ENCODE data around the gene SLC35F5.
"Not testable (repeated sequence)": the region's sequence is repeated elsewhere in the genome, so short reads cannot be mapped to it uniquely, and the experiment has no call there.

SLC35F5 gene, protein sequence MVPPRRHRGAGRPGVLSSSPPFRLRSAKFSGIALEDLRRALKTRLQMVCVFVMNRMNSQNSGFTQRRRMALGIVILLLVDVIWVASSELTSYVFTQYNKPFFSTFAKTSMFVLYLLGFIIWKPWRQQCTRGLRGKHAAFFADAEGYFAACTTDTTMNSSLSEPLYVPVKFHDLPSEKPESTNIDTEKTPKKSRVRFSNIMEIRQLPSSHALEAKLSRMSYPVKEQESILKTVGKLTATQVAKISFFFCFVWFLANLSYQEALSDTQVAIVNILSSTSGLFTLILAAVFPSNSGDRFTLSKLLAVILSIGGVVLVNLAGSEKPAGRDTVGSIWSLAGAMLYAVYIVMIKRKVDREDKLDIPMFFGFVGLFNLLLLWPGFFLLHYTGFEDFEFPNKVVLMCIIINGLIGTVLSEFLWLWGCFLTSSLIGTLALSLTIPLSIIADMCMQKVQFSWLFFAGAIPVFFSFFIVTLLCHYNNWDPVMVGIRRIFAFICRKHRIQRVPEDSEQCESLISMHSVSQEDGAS

DNA sequence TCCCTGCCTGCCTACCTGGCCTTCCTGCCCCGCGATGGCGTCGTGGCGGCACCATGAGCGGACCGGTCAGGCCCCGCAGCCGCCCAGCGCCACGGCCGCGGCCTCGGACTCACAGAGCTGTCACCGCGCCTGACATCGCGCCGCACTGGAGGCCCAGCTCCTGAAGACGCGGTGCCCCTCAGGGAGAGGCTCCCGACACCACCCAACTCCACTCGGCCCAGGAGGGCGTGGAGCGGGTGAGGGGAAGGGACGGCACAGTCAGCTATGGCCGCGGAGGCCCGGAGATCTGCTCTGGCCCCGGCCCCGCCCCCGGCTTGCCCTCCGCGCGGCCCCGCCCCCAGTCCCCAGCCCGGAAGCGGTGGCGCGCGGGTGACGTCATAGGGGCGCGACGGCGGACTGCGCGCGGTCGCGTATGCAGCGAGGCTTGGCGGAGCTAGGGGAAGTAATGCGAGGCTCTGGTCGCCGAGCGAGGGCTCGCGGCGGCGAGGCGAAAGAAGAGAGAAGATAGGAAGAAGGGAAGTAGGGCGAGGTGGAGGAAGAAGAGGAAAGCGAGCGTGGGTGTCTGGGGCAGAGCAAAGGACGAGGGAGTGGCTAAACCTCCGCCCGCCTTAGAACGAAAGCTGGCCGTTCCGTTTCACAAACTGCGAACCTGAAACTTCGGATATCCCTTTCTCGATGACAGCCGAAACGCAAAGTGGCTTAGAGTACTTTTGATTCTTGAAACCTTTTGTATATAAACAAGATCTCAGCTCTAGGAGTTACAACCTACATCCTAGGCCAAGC is at the start of gene SLC35F5:
Gene SLC35F5 (minus strand): TSS at position 288 of the 783 bp plus-strand sequence. CDS start 233 bp downstream, at position 55.
- peak; percentile 91 for DNase-seq (ENCODE audit: low spot score)

DNA sequence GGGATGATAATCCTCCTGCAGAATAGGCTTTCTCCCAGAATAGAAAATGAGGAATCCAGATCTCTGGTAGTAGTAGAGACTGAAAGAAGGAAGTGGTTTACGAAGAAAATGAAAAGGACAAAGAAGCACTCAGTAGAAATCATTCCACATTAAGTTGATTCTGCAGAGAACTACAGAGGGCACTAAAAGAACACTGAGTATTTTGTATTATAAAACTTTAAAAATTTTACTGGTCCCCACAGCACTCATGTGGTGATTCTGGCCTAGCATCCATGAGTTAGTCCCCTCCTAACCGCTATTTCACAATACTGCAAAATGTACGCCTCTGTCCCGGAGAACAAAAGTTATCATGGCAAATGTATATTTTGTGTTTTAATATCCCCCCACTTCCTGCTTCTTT is 42.9 kb upstream of the SLC35F5 start:
- DNase-seq (ENCODE audit: low spot score): no peak

DNA sequence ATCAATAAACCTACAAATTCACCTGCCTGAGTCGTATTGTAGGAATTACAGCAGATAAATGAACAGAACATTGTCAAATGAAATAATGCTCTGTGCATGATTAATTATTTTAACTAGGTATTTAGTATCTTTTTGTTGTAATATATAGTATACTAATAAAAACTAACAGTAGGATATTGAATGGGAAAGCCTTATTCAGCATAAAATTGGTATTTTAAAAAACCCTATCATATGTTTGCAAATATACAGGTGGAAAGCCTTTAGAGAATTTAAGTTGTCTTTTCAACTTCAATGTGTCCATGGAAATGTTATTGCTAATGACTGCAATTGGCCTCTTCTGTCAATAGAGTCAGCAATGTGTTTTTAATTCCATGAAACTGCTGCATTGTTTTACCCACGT is 40.8 kb upstream of the SLC35F5 start:
- DNase-seq (ENCODE audit: low spot score): no peak

DNA sequence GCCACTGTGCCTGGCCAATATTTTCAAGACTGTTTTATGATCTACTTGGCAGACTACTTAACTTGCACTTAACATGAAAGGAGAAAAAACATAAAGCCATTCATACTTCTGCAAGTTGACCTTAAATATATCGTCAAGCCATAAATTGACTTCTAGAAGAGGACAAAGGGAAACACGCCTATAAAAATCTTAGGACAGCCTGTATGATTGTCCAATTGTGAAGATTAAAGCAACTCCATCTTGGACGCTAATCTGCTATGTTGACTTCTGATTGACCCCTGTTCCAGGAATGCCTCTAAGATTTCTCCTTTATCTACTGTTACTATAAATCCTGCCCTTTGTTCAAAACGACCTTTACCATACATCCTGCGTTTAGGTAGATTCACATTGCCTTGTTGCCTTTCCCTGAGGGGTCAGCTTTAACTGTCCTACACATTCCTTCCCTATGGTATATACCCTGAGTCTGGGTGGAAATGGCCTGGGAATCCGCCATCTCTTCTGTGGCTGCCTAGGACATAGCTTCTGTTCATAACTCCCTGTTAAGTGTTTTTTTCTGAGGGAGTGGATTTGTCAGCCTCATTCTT is 40.2 kb upstream of the SLC35F5 start:
- DNase-seq (ENCODE audit: low spot score): no peak

DNA sequence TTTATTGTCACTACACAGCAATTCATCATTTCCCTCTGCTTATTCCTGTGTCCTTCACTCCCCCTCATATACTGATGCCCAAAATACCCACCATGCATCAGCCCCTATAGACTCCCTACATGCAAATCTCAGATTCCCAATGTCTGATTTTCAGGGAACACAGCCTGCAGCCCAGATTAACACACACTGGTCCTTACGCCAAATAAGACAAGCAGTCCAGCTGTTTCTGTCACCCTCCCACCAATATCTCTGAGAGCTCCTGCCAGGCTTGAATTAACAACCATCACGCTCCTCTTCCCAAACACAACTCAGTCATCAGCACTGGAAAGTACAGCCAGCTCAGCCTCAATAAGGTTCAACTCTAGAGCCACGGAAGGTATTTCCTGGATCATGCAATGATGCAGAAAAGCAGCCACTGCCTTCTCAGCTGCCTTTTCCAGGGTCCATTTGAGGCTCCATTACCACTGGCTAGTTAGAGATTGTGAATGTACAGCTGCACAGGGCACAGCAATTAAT is 39.0 kb upstream of the SLC35F5 start:
- DNase-seq (ENCODE audit: low spot score): no peak

DNA sequence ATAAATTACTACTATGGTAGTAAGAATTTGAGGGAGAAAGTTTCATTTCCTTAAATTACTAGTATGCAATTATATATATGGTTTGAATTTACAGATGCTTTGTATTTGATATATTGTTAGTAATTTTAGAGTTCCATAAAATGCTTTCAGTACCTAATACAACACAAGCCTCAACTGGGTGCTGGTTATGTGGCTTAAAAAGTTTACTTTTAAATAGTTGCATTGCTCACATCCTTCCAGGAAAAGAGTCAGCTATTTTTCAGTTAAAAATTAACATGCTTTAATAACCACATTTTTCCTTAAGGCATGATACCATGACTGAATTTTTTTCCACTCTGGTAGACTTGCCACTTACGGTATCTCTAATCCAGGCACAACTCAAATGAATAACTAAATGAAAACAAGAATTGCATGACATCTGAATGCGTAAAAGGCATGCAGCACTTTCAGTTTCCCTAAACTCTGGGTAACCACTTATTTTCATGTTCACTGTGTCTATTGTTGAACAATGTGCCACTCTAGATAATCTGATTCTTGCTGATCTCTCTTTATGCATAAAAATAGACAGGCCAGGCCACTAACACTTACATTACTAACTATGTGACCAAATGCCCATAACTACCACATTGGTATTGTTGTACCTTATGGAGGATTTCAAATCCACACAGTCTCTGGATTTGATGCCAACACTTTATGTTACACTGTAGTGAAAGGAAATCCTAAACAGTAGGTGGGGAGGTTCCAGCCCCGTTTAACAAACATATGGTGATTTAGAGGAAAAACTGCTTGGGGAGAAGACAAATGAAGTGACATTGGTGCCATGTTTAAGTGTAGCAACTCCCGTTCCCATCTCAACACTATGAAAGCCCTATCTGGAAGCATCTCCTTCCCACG is 35.5 kb upstream of the SLC35F5 start:
- DNase-seq (ENCODE audit: low spot score): no peak

DNA sequence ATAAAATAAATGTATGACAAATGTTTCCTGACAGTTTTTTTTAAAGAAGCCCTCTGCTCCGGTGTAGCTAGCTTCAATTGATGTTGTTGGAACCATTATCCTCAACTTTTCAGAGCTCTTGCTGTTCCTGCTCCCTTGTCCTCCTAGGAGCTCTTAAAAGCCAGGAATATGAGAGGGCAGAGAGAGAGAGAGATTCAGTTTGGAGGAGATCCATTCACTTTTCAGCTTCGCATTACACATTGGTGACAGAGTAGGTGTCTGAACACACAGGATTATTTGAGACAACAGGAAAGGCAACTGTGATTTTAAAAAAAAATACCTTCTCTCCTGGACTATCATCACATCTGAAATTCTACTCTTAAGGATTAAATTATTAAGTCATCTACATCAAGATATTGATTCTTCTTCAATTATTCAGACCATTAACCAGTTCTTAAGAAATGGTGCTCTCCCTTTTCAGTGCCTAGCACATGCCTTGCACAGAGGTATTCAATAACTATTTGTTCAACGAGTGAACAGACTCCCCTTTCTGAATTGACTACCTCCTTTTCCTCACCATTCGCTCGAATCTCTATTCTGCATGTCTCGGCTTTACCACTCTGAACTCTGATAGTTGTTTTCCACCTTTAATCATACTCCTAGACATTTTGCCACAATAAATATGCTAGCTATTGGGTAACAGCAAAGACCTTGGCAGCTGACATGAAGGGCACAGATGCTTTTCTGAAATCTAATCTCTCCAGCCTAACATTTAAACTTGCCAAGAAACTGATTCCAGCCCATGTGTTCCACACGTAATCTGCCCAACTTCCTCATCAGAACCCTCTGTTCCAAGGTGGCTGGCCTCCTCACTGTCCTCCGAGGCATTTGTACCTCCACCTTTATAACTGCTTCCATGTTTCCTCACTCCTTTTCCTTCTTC is 28.6 kb upstream of the SLC35F5 start:
- DNase-seq (ENCODE audit: low spot score): no peak

DNA sequence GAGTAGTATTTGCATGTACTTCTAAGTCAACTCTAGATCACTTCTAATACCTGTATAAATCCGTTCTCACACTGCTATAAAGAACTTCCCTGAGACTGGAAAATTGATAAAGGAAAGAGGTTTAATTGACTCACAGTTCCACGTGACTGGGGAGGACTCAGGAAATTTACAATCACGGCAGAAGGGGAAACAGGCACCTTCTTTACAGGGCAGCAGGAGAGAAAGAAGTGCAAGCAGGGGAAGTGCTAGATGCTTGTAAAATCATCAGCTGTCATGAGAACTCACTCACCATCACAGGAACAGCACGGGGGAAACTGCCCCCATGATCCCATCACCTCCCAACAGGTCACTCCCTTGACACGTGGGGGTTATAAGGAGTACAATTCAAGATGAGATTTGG is 24.0 kb upstream of the SLC35F5 start:
- DNase-seq (ENCODE audit: low spot score): no peak

DNA sequence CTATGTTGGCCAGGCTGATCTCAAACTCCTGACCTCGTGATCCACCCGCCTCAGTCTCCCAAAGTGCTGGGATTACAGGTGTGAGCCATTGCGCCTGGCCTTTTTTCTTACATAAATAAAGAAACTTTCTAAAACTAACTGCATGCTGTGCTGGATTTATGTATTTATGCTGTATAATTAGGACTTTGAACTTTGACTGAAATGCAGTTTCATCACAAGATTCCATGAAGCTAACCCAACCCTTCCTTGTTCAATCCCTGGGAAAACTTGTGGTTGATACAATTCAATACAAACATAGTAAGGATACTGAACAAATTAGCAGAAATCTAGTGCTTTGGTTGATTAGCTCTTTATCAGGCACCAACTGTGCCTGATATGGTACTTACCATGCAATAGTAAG is 20.9 kb upstream of the SLC35F5 start:
- no peak for DNase-seq (ENCODE audit: low spot score)

DNA sequence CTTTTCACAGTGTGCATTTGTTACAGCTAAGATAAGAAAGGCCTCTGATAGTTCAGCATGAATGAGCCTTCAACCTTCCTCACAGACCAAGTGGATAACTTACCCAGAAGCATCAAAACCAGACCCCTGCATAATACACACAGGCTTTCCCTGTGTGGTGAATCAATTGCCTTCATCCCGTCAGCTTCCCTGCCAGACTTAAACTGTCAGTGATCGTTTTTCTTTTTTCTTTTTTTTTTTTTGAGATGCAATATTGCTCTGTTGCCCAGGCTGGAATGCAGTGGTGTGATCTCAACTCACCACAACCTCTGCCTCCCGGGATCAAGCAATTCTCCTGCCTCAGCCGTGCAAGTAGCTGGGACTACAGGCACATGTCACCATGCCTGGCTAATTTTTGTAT is 20.5 kb upstream of the SLC35F5 start:
- no peak for DNase-seq (ENCODE audit: low spot score)

DNA sequence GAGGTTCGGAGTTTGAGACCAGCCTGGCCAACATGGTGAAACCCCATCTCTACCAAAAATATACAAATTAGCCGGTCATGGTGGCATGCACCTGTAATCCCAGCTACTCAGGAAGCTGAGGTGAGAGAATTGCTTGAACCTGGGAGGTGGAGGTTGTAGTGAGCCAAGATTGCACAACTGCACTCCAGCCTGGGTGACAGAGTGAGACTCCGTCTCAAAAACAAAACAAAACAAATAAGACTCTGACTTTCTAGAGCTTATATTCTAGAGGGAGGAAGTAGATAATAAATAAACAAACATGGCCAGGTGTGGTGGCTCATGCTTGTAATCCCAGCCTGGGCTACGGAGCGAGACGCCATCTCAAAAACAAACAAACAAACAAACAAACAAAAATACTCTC is 18.2 kb upstream of the SLC35F5 start:
- not testable (repeated sequence) for DNase-seq (ENCODE audit: low spot score)

DNA sequence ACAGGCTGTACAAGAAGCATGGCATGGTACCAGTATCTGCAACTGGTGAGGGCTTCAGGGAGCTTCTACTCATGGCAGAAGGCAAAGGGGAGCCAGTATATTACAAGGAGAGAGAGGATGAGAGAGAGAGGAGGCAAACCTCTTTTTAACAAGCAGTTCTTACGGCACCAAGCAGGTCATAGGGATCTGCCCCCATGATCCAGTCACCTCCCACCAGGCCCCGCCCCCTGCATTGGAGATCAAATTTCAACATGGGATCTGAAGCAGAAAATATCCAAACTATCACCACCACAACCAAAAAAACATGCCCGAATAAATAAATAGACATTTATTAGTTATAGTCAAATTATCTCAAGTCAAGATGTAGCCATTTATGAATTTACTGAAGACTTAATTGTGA is 14.5 kb upstream of the SLC35F5 start:
- no peak for DNase-seq (ENCODE audit: low spot score)

DNA sequence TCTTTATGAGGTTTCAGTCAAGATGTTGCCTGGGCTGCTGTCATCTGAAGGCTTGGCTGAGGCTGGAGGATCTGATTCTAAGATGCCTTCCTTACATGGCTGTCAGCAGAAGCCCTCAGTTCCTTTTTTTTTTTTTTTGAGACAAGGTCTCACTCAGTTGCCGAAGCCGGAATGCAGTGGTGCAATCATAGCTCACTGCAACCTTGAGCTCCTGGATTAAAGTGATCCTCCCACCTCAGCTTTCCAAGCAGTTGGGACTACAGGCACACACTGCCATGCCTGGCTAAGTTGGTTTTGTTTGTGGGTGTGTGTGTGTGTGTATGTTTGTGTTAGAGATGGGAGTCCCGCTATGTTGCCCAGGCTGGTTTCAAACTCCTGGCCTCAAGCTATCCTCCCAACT is 13.1 kb upstream of the SLC35F5 start:
- DNase-seq (ENCODE audit: low spot score): no peak

DNA sequence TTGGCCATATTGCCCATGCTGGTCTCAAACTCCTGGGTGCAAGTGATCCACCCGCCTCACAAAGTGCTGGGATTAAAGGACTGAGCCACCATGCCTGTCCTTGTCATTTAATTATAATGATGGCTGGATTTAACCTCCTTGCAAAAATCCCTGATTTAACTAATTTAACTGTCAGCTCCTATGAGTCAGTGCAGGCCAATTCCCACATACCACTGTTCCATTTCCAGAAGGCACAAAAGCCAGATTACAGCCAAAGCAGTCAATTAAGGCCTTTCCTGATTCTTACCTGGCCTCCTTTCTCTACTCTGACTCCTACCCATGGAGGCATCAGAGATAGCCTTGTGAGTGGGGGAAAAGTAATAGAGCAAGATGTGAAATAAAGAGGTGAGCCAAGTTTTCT is 12.3 kb upstream of the SLC35F5 start:
- no peak for DNase-seq (ENCODE audit: low spot score)

DNA sequence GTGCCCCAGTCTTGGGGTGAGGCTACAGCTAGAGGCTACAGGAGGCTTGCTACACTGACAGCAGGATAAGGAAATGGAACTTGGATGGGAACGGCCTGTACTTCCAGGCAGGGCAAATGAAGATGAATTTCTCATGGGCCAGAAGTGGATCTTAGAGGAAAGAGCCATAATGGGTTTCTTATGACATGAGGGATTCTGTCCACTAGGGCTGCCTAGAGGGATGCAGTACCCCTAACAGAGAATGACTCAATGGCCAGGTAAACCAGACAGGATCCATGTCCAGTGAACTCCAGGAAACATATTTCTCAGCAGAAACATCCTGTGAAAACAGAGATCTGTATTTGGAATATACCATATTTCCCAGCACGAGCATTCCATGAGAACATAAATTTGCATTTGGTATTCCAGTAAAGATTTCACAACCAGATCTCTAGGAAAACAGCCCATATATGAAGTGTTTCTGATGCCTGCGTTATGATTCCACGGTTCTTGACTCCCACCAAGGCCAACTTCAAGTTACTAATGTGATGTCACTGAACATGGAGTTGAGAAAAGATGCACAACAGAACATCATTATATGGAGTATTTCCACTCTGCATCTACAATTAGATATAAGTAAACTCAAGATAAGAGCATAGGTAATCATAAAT is 11.5 kb upstream of the SLC35F5 start:
- DNase-seq (ENCODE audit: low spot score): no peak

DNA sequence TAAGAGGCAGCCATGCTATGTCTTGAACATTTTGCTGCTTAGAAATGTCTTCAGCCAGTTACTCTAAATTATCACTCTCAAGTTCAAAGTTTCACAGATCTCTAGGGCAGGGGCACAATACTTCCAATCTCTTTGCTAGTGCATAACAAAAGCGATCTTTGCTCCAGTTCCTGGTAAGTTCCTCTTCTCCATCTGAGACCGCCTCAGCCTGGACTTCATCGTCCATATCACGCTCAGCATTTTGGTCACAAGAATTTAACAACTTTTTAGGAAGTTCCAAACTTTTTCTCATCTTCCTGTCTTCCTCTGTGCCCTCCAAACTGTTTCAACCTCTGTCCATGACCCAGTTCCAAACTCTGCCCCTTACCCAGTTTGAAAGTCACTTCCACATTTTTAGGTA is 8.8 kb upstream of the SLC35F5 start:
- no peak for DNase-seq (ENCODE audit: low spot score)

DNA sequence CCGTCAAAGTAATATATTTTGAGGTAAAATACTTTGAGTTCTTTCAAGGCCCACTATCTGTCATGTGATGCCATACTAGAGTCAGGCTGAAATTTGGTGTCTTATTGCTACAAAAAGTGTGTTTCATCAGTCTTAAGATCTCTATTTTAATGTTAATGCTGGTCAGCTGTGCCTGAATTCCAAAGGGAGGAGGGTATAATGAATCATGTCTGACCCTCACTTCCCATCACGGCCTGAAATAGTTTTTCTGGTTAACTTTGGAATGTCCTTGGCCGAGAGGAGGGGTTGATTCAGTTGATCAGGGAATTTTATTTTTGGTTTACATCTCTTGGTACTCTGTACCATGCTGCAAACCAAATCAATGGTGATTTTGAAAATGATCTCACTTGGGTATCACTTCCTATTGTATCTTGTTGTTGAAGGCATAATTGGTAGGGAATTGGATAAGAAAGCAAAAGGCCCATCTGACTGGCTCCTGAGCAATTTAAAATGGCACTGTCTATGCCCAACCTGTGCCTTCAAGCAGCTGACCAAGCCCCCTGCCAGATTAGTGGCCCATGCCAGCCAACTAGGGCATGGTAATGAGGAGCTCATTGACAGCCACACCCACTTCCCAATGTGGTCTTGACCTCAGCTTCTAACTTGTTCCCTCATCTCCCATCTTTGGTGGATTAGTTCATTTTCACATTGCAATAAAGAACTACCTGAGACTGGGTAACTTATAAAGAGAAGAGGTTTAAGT is 6.1 kb upstream of the SLC35F5 start:
- DNase-seq (ENCODE audit: low spot score): no peak

DNA sequence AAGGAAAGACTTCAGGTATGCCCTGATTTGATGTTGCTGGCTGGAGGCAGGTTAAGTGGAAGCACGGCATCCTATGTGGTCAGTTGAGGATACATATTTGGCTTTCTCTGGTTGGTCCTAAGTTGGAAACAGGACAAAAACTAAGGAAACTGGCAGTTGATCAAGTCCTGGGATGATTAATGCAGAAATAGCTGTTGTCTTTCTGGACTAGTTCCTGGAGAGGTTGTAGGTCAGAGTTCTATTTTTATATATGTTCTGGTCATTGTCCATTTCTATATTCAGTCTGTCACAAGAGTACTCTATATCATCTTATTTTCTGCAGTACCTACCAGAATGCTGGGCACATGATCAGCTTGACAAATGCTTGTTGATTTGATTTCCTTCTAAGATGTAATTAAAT is 4.0 kb upstream of the SLC35F5 start:
- DNase-seq (ENCODE audit: low spot score): no peak

DNA sequence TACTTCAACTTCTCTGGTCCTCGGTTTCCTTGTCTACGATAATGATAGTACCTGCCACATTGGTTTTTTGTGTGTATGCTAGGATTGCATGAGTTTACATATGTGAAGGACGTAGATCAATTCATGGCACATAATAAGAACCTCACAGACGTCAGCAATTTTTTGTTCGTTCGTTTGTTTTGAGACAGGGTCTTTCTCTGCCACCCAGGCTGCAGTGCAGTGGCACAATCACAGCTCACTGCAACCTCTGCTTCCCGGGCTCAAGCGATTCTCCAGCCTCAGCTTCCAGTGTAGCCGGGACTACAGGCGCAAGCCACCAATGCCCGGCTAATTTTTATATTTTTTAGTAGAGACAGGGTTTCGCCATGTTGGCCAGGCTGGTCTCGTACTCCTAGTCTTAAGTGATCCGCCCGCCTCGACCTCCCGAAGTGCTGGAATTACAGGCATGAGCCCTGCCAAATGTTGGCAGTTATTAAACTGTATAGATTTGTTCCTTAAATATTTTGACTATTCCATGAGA is 756 bp upstream of the SLC35F5 start:
- no peak for DNase-seq (ENCODE audit: low spot score)
